HG02852 (cell line): ENCODE results near the gene BAG1.

Source experiments
- ATAC-seq: cut with Tn5 transposase; IDR thresholded peaks from one replicate; pipeline ENCODE4 v1.9.1; 2021; ENCODE audit warnings: mild to moderate bottlenecking, moderate library complexity; ENCODE audit not compliant: unreplicated experiment

The BAG1 gene

GRCh38 chr9:33277484-33277883 lies 13.0 kb upstream of the BAG1 start:
- no peak for ATAC-seq

- ATAC-seq, result no peak
Measured at GRCh38 chr9:33273972-33274328, 9.4 kb upstream of the BAG1 start.

GRCh38 chr9:33273266-33273971 lies 8.9 kb upstream of the BAG1 start:
- no peak for ATAC-seq

- no peak for ATAC-seq
Measured at GRCh38 chr9:33272061-33272460, 7.6 kb upstream of the BAG1 start.

- ATAC-seq, result no peak
Measured at GRCh38 chr9:33270146-33270545, 5.6 kb upstream of the BAG1 start.

GRCh38 chr9:33267151-33267767 lies 2.8 kb upstream of the BAG1 start:
- no peak for ATAC-seq

- no peak for ATAC-seq
Measured at GRCh38 chr9:33265211-33265865, 830 bp upstream of the BAG1 start.

GRCh38 chr9:33264003-33264472 lies 470 bp downstream of the BAG1 start:
- peak; percentile 34 for ATAC-seq

- ATAC-seq, result peak; percentile 3
Measured at GRCh38 chr9:33263131-33264002, 1.1 kb downstream of the BAG1 start.

- no peak for ATAC-seq
Measured at GRCh38 chr9:33260372-33260771, 4.1 kb downstream of the BAG1 start.

- ATAC-seq, result no peak
Measured at GRCh38 chr9:33257276-33257675, 7.2 kb downstream of the BAG1 start.

GRCh38 chr9:33256236-33256635 lies 8.3 kb downstream of the BAG1 start:
- no peak for ATAC-seq

- no peak for ATAC-seq
Measured at GRCh38 chr9:33255471-33255870, 9.0 kb downstream of the BAG1 start.

- ATAC-seq, result no peak
Measured at GRCh38 chr9:33255014-33255413, 9.5 kb downstream of the BAG1 start.

GRCh38 chr9:33254211-33254610 lies 10.3 kb downstream of the BAG1 start:
- no peak for ATAC-seq

GRCh38 chr9:33250458-33250995 lies 14.0 kb downstream of the BAG1 start:
- no peak for ATAC-seq

GRCh38 chr9:33249983-33250382 lies 14.5 kb downstream of the BAG1 start:
- no peak for ATAC-seq

GRCh38 chr9:33249087-33249658 lies 15.3 kb downstream of the BAG1 start:
- peak; percentile 53 for ATAC-seq

- ATAC-seq, result no peak
Measured at GRCh38 chr9:33248606-33249005, 15.9 kb downstream of the BAG1 start.

- no peak for ATAC-seq
Measured at GRCh38 chr9:33246269-33246860, 18.1 kb downstream of the BAG1 start.
